Muscle of back (tissue), 13 donors: ENCODE measurements around the gene RRAGA. TPM values are rescaled to one million over a fixed set of nuclear protein-coding genes. Genes with fewer than 3 reads are reported as not detected.
"Not testable (repeated sequence)": the region's sequence is repeated elsewhere in the genome, so short reads cannot be mapped to it uniquely, and the experiment has no call there.

Experiments used
- DNase-seq, 3 donors: peaks; one replicate each; pipeline versions ENCODE4 v3.0.0 to v3.0.0-alpha.2; 2013
- long read RNA-seq, 9 donors: transcript quantifications; one replicate each; lab custom pipeline, GENCODE V29; 2026
- polyA plus RNA-seq, 10 donors: library from polyadenylated mRNA; unstranded; fragments of 120-200 nt; gene quantifications; one replicate each; pipeline ENCODE4 v1.2.1, GENCODE V29; 2013; ENCODE audit not compliant: insufficient read length in 10 of 10

RRAGA gene, protein sequence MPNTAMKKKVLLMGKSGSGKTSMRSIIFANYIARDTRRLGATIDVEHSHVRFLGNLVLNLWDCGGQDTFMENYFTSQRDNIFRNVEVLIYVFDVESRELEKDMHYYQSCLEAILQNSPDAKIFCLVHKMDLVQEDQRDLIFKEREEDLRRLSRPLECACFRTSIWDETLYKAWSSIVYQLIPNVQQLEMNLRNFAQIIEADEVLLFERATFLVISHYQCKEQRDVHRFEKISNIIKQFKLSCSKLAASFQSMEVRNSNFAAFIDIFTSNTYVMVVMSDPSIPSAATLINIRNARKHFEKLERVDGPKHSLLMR
- 10 to 100 TPM; 81.6 to 93.7 (median 85.5) TPM for polyA plus RNA-seq
- long read RNA-seq, donor 1, transcript RRAGA-201 (1 exons, 1,589 nt): major isoform, 100 of 100 reads
- long read RNA-seq, donor 1, partial matches to known transcripts: 0 of 100 reads
- long read RNA-seq, donor 1, other reads (novel, unspliced or antisense): 0 of 100 reads
- long read RNA-seq, donor 2, transcript RRAGA-201 (1 exons, 1,589 nt): major isoform, 98 of 98 reads
- long read RNA-seq, donor 2, partial matches to known transcripts: 0 of 98 reads
- long read RNA-seq, donor 2, other reads (novel, unspliced or antisense): 0 of 98 reads
- long read RNA-seq, donor 3: 0 reads
- long read RNA-seq, donor 4, transcript RRAGA-201 (1 exons, 1,589 nt): major isoform, 98 of 98 reads
- long read RNA-seq, donor 4, partial matches to known transcripts: 0 of 98 reads
- long read RNA-seq, donor 4, other reads (novel, unspliced or antisense): 0 of 98 reads
- long read RNA-seq, donor 5, transcript RRAGA-201 (1 exons, 1,589 nt): major isoform, 114 of 114 reads
- long read RNA-seq, donor 5, partial matches to known transcripts: 0 of 114 reads
- long read RNA-seq, donor 5, other reads (novel, unspliced or antisense): 0 of 114 reads
- long read RNA-seq, donor 6, transcript RRAGA-201 (1 exons, 1,589 nt): major isoform, 150 of 150 reads
- long read RNA-seq, donor 6, partial matches to known transcripts: 0 of 150 reads
- long read RNA-seq, donor 6, other reads (novel, unspliced or antisense): 0 of 150 reads
- long read RNA-seq, donor 7, transcript RRAGA-201 (1 exons, 1,589 nt): major isoform, 109 of 109 reads
- long read RNA-seq, donor 7, partial matches to known transcripts: 0 of 109 reads
- long read RNA-seq, donor 7, other reads (novel, unspliced or antisense): 0 of 109 reads
- long read RNA-seq, donor 8, transcript RRAGA-201 (1 exons, 1,589 nt): major isoform, 87 of 87 reads
- long read RNA-seq, donor 8, partial matches to known transcripts: 0 of 87 reads
- long read RNA-seq, donor 8, other reads (novel, unspliced or antisense): 0 of 87 reads
- long read RNA-seq, donor 9, transcript RRAGA-201 (1 exons, 1,589 nt): major isoform, 20 of 20 reads
- long read RNA-seq, donor 9, partial matches to known transcripts: 0 of 20 reads
- long read RNA-seq, donor 9, other reads (novel, unspliced or antisense): 0 of 20 reads

DNA sequence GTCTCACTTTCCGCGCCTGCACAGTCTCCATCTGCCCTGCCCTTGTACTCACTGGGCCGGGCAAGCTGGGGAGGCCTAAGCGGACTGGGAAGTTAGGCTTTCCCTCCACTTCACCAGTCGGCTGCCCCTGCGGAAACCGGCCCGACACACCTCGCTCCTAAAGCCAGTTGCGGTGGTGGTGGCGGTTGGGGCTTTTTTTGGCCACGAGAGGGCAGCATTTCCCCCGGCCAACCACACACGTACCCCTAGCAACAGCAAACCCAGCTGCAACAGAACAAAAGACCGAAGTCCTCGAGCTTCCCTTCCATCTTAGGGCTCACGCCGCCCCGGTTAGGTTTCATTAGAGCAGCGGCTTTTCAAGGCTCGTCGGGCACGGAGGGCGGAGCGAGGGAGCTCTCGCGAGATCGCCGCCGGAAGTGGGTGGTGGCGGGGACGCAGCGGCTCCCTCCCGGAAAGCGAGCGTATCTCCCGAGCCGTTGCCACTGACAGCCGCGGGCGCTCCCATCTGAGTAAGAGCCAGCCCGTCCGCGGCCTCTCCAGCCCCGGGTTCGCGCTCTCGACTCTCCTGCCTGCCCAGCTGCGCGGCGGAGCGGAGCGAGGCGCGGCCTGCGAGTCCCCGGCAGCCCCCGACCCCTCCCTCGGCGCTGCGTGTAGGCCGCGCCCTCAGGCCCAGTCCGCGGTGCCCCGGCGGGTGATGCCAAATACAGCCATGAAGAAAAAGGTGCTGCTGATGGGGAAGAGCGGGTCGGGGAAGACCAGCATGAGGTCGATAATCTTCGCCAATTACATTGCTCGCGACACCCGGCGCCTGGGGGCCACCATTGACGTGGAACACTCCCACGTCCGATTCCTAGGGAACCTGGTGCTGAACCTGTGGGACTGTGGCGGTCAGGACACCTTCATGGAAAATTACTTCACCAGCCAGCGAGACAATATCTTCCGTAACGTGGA is at the start of gene RRAGA:
RRAGA (plus strand) TSS at position 462 of the 951 bp plus-strand sequence; CDS start at position 695, 233 bp downstream.
- DNase-seq: peak; percentile 94 to 98 (median 97)

- no peak for DNase-seq
Observed at GRCh38 chr9:19000133-19000532, 49.1 kb upstream of the RRAGA start.

GRCh38 chr9:19009391-19009965 is 39.7 kb upstream of the RRAGA start:
- peak; percentile 5 to 71 (median 36) for DNase-seq

DNA sequence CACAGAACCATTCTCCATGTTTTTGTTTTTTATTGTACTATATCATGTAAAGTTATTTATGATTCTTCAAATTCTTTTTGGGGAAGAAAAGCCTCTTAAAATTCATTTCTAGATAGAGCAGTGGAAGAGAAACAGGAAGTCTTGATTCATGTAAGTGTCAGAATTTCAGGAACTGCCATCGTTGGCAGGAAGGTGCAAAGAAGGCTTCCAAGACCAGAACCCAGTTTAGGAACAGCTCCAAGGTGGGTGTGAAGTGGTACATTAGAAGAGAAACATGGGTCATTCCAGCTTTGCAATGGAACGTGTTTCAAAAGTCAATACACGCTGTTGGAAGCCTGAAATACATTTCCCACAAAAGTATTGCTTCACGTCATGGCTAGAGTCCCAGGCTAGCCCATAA is 31.0 kb upstream of the RRAGA start:
- no peak for DNase-seq

DNA sequence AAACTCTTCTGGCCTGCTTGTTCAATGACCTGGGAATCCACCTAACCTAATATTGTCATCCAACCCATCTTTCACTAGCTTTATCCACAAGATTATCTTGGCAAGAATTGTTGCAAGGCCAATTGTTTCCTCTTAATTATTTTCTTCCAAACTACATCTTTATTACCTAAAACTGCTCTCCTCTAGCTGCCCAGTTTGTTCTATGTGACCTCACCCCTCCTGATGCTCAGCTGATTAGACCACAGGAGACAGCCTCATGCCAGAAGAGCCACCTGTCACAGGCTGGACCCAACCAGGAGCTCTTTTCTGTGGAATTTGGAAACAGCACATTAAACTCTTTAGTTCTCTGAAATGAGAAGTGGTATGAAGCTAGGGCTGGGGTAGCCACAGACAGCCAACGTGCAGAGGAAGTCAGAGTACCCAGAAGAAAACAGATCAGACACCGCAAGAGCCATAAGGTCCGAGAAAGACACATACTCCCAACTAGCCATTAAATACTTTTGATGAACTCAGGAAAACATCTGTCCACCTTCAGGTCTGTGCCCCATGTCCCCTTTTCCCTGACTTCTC is 28.3 kb upstream of the RRAGA start:
- no peak for DNase-seq

- DNase-seq: not testable (repeated sequence)
Observed at GRCh38 chr9:19021649-19022048, 27.6 kb upstream of the RRAGA start.

DNA sequence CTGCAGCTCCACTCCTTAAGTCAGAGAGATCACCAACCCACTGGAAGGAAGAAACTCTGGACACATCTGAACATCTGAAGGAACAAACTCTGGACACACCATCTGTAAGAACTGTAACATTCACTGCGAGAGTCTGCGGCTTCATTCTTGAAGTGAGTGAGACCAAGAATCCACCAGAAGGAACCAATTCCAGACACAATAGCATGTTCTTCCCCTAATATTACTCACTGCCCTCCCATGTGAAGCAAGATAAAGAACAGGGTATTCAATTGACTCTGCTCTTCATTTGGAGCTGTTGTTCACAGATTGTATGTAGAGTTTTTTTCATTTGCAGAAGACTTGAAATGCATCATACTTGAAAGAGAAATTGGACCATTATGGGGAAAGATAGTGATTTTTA is 27.0 kb upstream of the RRAGA start:
- DNase-seq: no peak

DNA sequence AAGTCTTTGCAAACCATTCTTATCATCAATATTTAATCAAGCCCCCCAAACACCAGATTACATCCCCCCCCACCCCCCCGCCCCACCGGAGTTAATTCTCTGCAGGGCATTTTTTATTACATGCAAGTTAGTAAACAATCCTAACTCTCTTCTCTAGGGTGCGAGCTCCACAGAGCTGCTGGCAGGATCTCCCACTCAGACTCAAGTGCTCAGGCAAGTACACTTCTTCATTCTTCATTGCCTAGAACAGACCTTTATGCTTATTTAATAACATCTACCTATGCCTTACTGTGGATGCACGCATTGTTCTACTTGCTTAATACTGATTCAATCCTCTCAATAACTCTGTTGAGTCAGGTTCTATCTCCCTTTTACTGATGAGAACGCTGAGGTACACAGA is 26.1 kb upstream of the RRAGA start:
- no peak for DNase-seq

- no peak for DNase-seq
Observed at GRCh38 chr9:19026375-19026774, 22.9 kb upstream of the RRAGA start.

- DNase-seq: no peak
Observed at GRCh38 chr9:19027825-19028224, 21.4 kb upstream of the RRAGA start.

- DNase-seq: peak; percentile 65 to 85 (median 77)
Observed at GRCh38 chr9:19028835-19029451, 20.3 kb upstream of the RRAGA start.

DNA sequence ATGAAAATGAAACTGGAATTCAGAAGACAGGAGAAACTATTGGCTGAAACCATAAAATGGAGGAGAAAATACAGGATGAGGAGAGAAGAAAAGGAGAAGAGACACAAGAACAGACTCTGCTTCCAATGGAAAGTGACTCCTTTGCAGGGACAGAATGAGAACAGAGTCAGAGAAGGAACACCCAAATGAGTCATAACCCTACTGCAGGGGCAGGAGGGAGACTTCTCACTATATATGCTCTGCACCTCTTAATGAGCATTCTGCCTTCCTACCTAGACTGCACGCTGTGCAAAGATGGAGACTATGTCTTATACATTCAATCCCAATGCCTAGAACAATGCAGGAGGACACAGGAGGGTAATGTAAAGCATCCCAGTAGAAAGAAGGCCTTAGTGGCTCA is 18.3 kb upstream of the RRAGA start:
- no peak for DNase-seq

DNA sequence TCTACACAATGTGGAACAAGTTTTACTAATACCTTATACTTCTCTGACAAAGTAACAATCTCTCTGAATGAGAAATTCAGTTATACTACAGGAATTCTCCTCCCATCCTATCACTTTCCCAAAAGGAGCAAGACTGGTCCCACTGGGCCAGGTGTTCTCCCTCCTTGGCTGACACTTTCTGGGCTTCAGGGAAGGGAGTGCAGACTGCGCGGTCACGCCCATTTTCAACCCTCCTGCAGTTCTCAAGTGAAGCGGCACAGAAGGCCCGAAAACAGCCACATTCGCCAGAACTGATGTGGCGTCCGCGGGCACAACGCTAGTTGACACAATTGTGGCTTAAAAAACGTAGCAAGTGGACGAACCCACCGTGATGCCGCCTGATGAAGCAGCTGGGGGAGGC is 16.8 kb upstream of the RRAGA start:
- no peak for DNase-seq

DNA sequence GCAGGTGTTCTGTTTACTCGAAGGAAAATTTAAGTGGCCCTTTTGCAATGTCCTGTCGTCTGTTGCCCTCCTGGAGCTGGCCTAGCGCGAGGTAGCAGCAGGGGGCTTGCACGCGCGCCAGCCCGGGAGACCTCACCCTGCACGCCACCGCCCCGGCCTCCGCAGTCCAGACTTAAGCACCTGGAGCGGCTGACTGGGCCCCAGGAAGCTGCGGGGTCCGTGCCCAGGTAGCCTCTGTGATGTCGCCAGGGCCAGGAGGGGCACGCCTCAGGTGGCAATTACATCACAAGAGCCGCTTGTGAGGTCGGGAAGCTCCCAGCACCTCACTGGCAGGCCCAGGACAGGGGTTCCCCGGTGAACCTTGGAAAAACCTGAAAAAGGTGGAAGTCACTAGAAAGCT is 16.2 kb upstream of the RRAGA start, which contains the start of gene SAXO1:
SAXO1 (minus strand) TSS at position 195 of the 400 bp plus-strand sequence. CDS start 301 bp downstream, outside the sequence.
- no peak for DNase-seq

GRCh38 chr9:19036611-19037010 is 12.6 kb upstream of the RRAGA start:
- DNase-seq: no peak

- DNase-seq: peak in 1 of 3 donors; percentile 22
Observed at GRCh38 chr9:19049917-19050636, 850 bp downstream of the RRAGA start.

- peak in 1 of 3 donors; percentile 20 for DNase-seq
Observed at GRCh38 chr9:19050637-19051591, 1.7 kb downstream of the RRAGA start.
